Measurements from ENCODE around the gene EFL1.

EFL1 gene

GRCh38 chr15:82168757-82169156, 93.8 kb downstream of the EFL1 start:
- no peak for DNase-seq (ENCODE audit: low read depth)
- no peak for TF ChIP-seq CTCF (IDR thresholded peaks at IDR 0.05; ENCODE audit: insufficient read depth, low read depth, low read length, missing control alignments)
- H3K4me3 ChIP-seq (ENCODE audit: low read length): no peak overlapping the region

- H3K4me3 ChIP-seq (ENCODE audit: low read length): no peak overlapping the region
- DNase-seq (ENCODE audit: low read depth): no peak
- TF ChIP-seq CTCF (IDR thresholded peaks at IDR 0.05; ENCODE audit: insufficient read depth, low read depth, low read length, missing control alignments): no peak
Observed at GRCh38 chr15:82168296-82168695, 94.2 kb downstream of the EFL1 start.

- no peak for TF ChIP-seq CTCF (IDR thresholded peaks at IDR 0.05; ENCODE audit: insufficient read depth, low read depth, low read length, missing control alignments)
- no peak for DNase-seq (ENCODE audit: low read depth)
- no peak overlapping the region for H3K4me3 ChIP-seq (ENCODE audit: low read length)
Observed at GRCh38 chr15:82165948-82166376, 96.6 kb downstream of the EFL1 start.

- peak; percentile 99 for DNase-seq (ENCODE audit: low read depth)
- no peak for TF ChIP-seq CTCF (IDR thresholded peaks at IDR 0.05; ENCODE audit: insufficient read depth, low read depth, low read length, missing control alignments)
- H3K4me3 ChIP-seq (ENCODE audit: low read length): no peak overlapping the region
Observed at GRCh38 chr15:82159922-82160321, 102.6 kb downstream of the EFL1 start.

- no peak for TF ChIP-seq CTCF (IDR thresholded peaks at IDR 0.05; ENCODE audit: insufficient read depth, low read depth, low read length, missing control alignments)
- DNase-seq (ENCODE audit: low read depth): no peak
Observed at GRCh38 chr15:82158811-82159210, 103.7 kb downstream of the EFL1 start.

GRCh38 chr15:82150645-82151044, 111.9 kb downstream of the EFL1 start:
- H3K4me3 ChIP-seq (ENCODE audit: low read length): no peak overlapping the region
- TF ChIP-seq CTCF (IDR thresholded peaks at IDR 0.05; ENCODE audit: insufficient read depth, low read depth, low read length, missing control alignments): no peak
- DNase-seq (ENCODE audit: low read depth): no peak

More at GRCh38 chr15:82158811-82159210, 103.7 kb downstream of the EFL1 start:
- no peak overlapping the region for H3K4me3 ChIP-seq (ENCODE audit: low read length)

- DNase-seq (ENCODE audit: low read depth): peak; percentile 86
- TF ChIP-seq CTCF (IDR thresholded peaks at IDR 0.05; ENCODE audit: insufficient read depth, low read depth, low read length, missing control alignments): no peak
- H3K4me3 ChIP-seq (ENCODE audit: low read length): no peak overlapping the region
Observed at GRCh38 chr15:82146990-82147461, 115.5 kb downstream of the EFL1 start.
